ENCODE measurements around the gene NAP1L4.

Gene NAP1L4

DNA sequence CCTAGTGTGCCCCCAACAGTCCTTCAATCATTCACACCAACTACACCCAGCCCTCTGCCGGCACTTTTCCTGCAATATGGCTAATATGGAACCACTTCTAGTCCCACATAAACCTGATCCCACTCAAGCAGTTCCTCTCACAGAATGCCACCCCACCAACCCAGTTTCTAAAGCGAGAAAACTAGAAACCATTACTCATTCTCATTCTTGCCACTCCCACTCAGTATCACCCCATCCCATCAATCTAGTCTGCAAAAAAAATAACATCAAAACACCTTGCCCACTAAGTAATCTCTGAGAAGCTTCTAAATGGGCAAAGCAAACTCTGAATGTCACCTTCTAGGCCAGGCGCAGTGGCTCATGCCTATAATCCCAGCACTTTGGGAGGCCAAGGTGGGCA, 17.9 kb downstream of the NAP1L4 start:
- Histone ChIP-seq H3K36me3 (replicated peaks) (peaks cover 71% of the 10 kb centered on the region), H3K27ac (no peak overlapping the region), H3K4me3 (ENCODE audit: low read depth, low read length) (no peak overlapping the region), H3K27me3 (replicated peaks) (no peaks in the 10 kb centered on the region)
- DNase-seq: no peak
- TF ChIP-seq, protein P1, sequence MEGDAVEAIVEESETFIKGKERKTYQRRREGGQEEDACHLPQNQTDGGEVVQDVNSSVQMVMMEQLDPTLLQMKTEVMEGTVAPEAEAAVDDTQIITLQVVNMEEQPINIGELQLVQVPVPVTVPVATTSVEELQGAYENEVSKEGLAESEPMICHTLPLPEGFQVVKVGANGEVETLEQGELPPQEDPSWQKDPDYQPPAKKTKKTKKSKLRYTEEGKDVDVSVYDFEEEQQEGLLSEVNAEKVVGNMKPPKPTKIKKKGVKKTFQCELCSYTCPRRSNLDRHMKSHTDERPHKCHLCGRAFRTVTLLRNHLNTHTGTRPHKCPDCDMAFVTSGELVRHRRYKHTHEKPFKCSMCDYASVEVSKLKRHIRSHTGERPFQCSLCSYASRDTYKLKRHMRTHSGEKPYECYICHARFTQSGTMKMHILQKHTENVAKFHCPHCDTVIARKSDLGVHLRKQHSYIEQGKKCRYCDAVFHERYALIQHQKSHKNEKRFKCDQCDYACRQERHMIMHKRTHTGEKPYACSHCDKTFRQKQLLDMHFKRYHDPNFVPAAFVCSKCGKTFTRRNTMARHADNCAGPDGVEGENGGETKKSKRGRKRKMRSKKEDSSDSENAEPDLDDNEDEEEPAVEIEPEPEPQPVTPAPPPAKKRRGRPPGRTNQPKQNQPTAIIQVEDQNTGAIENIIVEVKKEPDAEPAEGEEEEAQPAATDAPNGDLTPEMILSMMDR (IDR thresholded peaks at IDR 0.05; ENCODE audit: low read depth, low read length, missing control alignments): no peak
- in situ Hi-C loops (cut with HindIII; ENCODE audit: low pct_ligation_motif_present, low sequenced_read_pairs): no loop called here

DNA sequence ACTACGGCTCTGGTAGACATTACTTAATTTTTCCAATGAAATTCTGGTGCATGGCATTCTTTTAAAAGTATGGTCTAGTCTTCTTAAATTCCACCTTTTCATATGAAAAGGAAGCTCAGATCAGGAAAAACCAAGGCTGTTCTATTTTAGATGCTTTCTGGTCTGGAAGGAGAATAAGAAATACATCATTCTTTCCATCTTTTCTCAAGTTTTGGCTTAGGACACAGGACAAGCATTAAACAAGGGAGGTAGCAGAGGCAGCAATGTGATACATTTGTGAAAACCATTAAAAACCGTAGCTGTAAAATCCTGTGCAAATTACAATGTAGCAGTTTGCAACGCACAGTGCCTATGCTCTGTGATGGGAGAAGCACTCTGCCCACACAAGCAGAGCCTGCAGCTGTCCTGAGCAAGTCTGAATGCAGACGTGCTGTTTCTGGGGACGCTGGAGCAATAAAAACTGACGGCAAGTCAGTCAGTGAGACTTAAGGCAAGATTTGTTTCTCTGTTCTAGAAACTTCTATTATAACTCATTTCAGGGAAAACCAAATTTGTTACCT, 23.7 kb downstream of the NAP1L4 start:
- peaks cover 73% of the 10 kb centered on the region for H3K36me3 ChIP-seq (replicated peaks)
- H3K27ac ChIP-seq: no peak overlapping the region
- no peak overlapping the region for H3K4me3 ChIP-seq (ENCODE audit: low read depth, low read length)
- TF ChIP-seq, protein P1 (IDR thresholded peaks at IDR 0.05; ENCODE audit: low read depth, low read length, missing control alignments): no peak
- no peaks in the 10 kb centered on the region for H3K27me3 ChIP-seq (replicated peaks)
- in situ Hi-C loops (cut with HindIII; ENCODE audit: low pct_ligation_motif_present, low sequenced_read_pairs): no loop called here
- no peak for DNase-seq

DNA sequence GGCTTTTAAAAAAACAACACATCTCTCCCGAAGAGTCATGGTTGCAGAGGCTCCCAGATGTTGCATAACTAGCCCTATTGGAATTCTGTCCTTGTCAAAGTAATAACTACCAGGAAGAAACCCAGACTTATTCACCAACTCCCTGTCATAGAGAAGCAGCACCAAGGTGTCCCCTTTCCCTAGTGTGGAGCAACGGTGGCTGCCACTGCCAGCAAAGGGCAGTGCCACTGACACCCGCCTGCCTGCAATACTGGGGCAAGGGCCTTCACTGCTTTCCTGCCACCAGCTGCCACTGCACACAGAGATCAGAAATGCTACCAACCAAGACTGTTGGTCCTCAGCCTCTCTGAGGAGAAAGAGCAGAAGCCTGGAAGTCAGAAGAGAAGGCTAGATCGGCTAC, 27.3 kb downstream of the NAP1L4 start:
- no peak for DNase-seq
- no peak overlapping the region for H3K27ac ChIP-seq
- H3K4me3 ChIP-seq (ENCODE audit: low read depth, low read length): no peak overlapping the region
- TF ChIP-seq, protein P1 (IDR thresholded peaks at IDR 0.05; ENCODE audit: low read depth, low read length, missing control alignments): no peak
- H3K36me3 ChIP-seq (replicated peaks): peaks cover 62% of the 10 kb centered on the region
- in situ Hi-C loops (cut with HindIII; ENCODE audit: low pct_ligation_motif_present, low sequenced_read_pairs): no loop called here
- H3K27me3 ChIP-seq (replicated peaks): no peaks in the 10 kb centered on the region

- Histone ChIP-seq H3K27ac (no peak overlapping the region), H3K36me3 (replicated peaks) (peaks cover 64% of the 10 kb centered on the region), H3K4me3 (ENCODE audit: low read depth, low read length) (no peak overlapping the region), H3K27me3 (replicated peaks) (no peaks in the 10 kb centered on the region)
- in situ Hi-C loops (cut with HindIII; ENCODE audit: low pct_ligation_motif_present, low sequenced_read_pairs): no loop called here
- DNase-seq: no peak
- TF ChIP-seq, protein P1 (IDR thresholded peaks at IDR 0.05; ENCODE audit: low read depth, low read length, missing control alignments): no peak
Observed at GRCh38 chr11:2963761-2964160, 28.4 kb downstream of the NAP1L4 start.

GRCh38 chr11:2963112-2963754, 28.9 kb downstream of the NAP1L4 start:
- in situ Hi-C loops (cut with HindIII; ENCODE audit: low pct_ligation_motif_present, low sequenced_read_pairs): no loop called here
- no peak overlapping the region for H3K4me3 ChIP-seq (ENCODE audit: low read depth, low read length)
- H3K27me3 ChIP-seq (replicated peaks): no peaks in the 10 kb centered on the region
- H3K27ac ChIP-seq: no peak overlapping the region
- H3K36me3 ChIP-seq (replicated peaks): peaks cover 64% of the 10 kb centered on the region
- no peak for DNase-seq
- TF ChIP-seq, protein P1 (IDR thresholded peaks at IDR 0.05; ENCODE audit: low read depth, low read length, missing control alignments): no peak

GRCh38 chr11:2961080-2961479, 31.0 kb downstream of the NAP1L4 start:
- peaks cover 61% of the 10 kb centered on the region for H3K36me3 ChIP-seq (replicated peaks)
- no peak for DNase-seq
- no peak overlapping the region for H3K27ac ChIP-seq
- in situ Hi-C loops (cut with HindIII; ENCODE audit: low pct_ligation_motif_present, low sequenced_read_pairs): no loop called here
- no peaks in the 10 kb centered on the region for H3K27me3 ChIP-seq (replicated peaks)
- no peak overlapping the region for H3K4me3 ChIP-seq (ENCODE audit: low read depth, low read length)
- TF ChIP-seq, protein P1 (IDR thresholded peaks at IDR 0.05; ENCODE audit: low read depth, low read length, missing control alignments): no peak
